Uterus (tissue), 4 donors: ENCODE results near the gene PDE4D. TPM values are rescaled to one million over a fixed set of nuclear protein-coding genes. Genes with fewer than 3 reads are reported as not detected.

Source experiments
- DNase-seq, 2 donors: peaks; one replicate each; pipeline ENCODE4 v3.0.0-alpha.2; 2019 to 2020
- H3K27ac ChIP-seq, 2 donors: fragments of 200-600 bp; sonication (generic); 1 replicate in 1 of 2; 2 replicates in 1 of 2; pipeline ENCODE4 v1.5.1; 2016 to 2018
- H3K27me3 ChIP-seq, 2 donors: fragments of 200-600 bp; sonication (generic); one replicate each; pipeline ENCODE4 v1.5.1; 2018 to 2019; ENCODE audit warnings: control low read depth in 1 of 2
- H3K36me3 ChIP-seq, 2 donors: fragments of 200-600 bp; sonication (generic); one replicate each; pipeline ENCODE4 v1.5.1; 2019; ENCODE audit warnings: control low read depth in 1 of 2
- H3K4me1 ChIP-seq, 2 donors: fragments of 200-600 bp; sonication (generic); one replicate each; pipeline ENCODE4 v1.5.1; 2018 to 2019; ENCODE audit warnings: control low read depth in 1 of 2
- H3K4me3 ChIP-seq, 2 donors: fragments of 200-600 bp; sonication (generic); 1 replicate in 1 of 2; 2 replicates in 1 of 2; pipeline ENCODE4 v1.5.1; 2018 to 2019; ENCODE audit warnings: mild to moderate bottlenecking in 1 of 2
- H3K9me3 ChIP-seq, 2 donors: fragments of 200-600 bp; sonication (generic); one replicate each; pipeline ENCODE4 v1.5.1; 2019; ENCODE audit warnings: control low read depth in 1 of 2
- POLR2A ChIP-seq, 2 donors: fragments of 450-650 bp; IDR thresholded peaks; one replicate each; pipeline ENCODE4 v1.6.1; 2016; ENCODE audit warnings: antibody characterized with exemption in 2 of 2, mild to moderate bottlenecking in 1 of 2, moderate library complexity in 1 of 2
- intact Hi-C: fragments of 100-400 bp; cut with DNase I; formaldehyde crosslinking; loops from one replicate; pipeline ENCODE4 v1.15.1; 2023; ENCODE audit warnings: low total_unique reads
- microRNA counts, 2 donors: library from miRNA; unstranded; fragments of <30 nt; microRNA quantifications; one replicate each; lab custom pipeline; 2016 to 2017
- microRNA-seq: library from miRNA; unstranded; fragments of <30 nt; microRNA quantifications from one replicate; pipeline ENCODE4, GENCODE V29; 2016; ENCODE audit warnings: borderline microRNAs expressed, borderline replicate concordance
- small RNA-seq: library from RNA; depleted of rRNA; stranded (forward); fragments of <200 nt; gene quantifications from one replicate; pipeline ENCODE3, GENCODE V24; 2016
- total RNA-seq, 4 donors: library from RNA; depleted of rRNA in 3 of 4; stranded (reverse); fragments of >200 nt in 3 of 4; gene quantifications; one replicate each; pipeline versions ENCODE4 v1.1.0 to v1.2.4, GENCODE V29; 2014 to 2023
- TF ChIP-seq, protein P1 (sequence below), 4 experiments: fragments of 200-600 bp in 2 of 4; fragments of 450-650 bp in 2 of 4; sonication (generic) in 2 of 4; IDR thresholded peaks; one replicate each; pipeline ENCODE4 v1.5.1; 2016 to 2019; ENCODE audit warnings: antibody characterized with exemption in 4 of 4, mild to moderate bottlenecking in 2 of 4, moderate library complexity in 1 of 4
- donor health status: DM: yes; HTN: yes; CAD: no.

Gene PDE4D
- total RNA-seq, 4 donors from 2014 or later = 27.1 to 77.0 (median 45.8) TPM

DNA sequence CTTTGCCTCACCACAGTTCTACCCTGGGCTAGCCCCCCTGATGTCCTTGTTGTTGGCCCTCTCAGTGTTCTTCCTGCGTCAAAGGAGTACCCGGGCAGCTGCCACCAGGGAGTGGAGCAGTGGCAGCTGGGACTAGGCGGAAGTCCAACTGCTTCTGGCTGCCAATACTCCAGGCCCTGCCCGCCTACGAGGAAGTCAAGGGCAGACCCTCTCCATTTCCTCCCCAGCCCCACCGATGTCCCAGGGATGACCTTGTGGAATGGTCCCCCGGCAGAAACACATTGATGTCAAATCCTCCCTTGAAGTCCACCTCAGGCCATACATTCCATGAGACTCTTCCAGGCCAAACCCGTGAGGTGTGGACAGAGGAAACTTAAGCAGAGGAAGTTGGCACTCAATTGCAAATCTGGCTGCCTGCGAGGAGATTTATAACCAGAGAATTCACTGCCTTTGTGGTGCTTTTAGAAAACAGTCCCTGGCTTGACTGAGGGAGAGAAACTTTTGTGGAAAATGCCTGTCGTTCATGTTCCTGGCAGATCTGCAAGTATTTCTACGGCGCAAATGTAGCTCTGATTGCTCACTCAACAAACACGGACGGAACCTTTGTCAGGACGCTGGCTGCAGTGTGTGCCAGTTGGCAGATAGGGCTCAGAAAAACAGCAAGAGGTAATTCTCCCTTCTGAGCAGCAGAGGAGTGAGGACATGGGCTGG lies 970.9 kb downstream of the PDE4D start:
- Histone ChIP-seq H3K27ac (peak overlapping the region; percentile 60 to 74), H3K9me3 (no peaks in the 10 kb centered on the region), H3K4me3 (no peak overlapping the region), H3K4me1 (peaks cover 0 to 7% of the 10 kb centered on the region in 2 donors), H3K36me3 (no peaks in the 10 kb centered on the region), H3K27me3 (no peaks in the 10 kb centered on the region)
- DNase-seq = peak; percentile 39 to 60
- TF ChIP-seq POLR2A (IDR thresholded peaks at IDR 0.05) = no peak
- TF ChIP-seq, protein P1, sequence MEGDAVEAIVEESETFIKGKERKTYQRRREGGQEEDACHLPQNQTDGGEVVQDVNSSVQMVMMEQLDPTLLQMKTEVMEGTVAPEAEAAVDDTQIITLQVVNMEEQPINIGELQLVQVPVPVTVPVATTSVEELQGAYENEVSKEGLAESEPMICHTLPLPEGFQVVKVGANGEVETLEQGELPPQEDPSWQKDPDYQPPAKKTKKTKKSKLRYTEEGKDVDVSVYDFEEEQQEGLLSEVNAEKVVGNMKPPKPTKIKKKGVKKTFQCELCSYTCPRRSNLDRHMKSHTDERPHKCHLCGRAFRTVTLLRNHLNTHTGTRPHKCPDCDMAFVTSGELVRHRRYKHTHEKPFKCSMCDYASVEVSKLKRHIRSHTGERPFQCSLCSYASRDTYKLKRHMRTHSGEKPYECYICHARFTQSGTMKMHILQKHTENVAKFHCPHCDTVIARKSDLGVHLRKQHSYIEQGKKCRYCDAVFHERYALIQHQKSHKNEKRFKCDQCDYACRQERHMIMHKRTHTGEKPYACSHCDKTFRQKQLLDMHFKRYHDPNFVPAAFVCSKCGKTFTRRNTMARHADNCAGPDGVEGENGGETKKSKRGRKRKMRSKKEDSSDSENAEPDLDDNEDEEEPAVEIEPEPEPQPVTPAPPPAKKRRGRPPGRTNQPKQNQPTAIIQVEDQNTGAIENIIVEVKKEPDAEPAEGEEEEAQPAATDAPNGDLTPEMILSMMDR (IDR thresholded peaks at IDR 0.05) = no peak
- intact Hi-C loops = no loop called here

- no peak for DNase-seq
- H3K27ac ChIP-seq = peak overlapping the region; percentile 40 to 74
- no peaks in the 10 kb centered on the region for H3K9me3 ChIP-seq
- intact Hi-C loops = no loop called here
- no peaks in the 10 kb centered on the region for H3K36me3 ChIP-seq
- TF ChIP-seq POLR2A (IDR thresholded peaks at IDR 0.05) = no peak
- TF ChIP-seq, protein P1 (IDR thresholded peaks at IDR 0.05) = no peak
- H3K4me3 ChIP-seq = no peak overlapping the region
- H3K27me3 ChIP-seq = no peaks in the 10 kb centered on the region
- H3K4me1 ChIP-seq = peaks cover 0 to 7% of the 10 kb centered on the region in 2 donors
Measured at GRCh38 chr5:58921159-58921558, 972.4 kb downstream of the PDE4D start.

- Histone ChIP-seq H3K27ac (no peak overlapping the region), H3K36me3 (no peaks in the 10 kb centered on the region), H3K4me3 (no peak overlapping the region), H3K27me3 (no peaks in the 10 kb centered on the region), H3K4me1 (peaks cover 0 to 7% of the 10 kb centered on the region in 2 donors), H3K9me3 (no peaks in the 10 kb centered on the region)
- no peak for DNase-seq
- no peak for TF ChIP-seq POLR2A (IDR thresholded peaks at IDR 0.05)
- TF ChIP-seq, protein P1 (IDR thresholded peaks at IDR 0.05) = no peak
- intact Hi-C loops = no loop called here
Measured at GRCh38 chr5:58919833-58920232, 973.7 kb downstream of the PDE4D start.

MicroRNA genes within 50 kb of the gene (microRNA counts, 767-probe panel; counts per million panel counts)
- microRNA hsa-miR-582-3p (lab: Ali Mortazavi, UCI) (0 counts per million in 2 donors), microRNA hsa-miR-582-5p (lab: Ali Mortazavi, UCI) (4,028 to 4,270 counts per million in 2 donors)

Small RNA genes lying within 50 kb of the gene (microRNA-seq; reads per million reads assigned to microRNA genes)
- gene MIR582 = 19.6 reads per million, percentile 30 among the genes with 10 or more reads in this experiment

Small RNA genes lying within 50 kb of the gene (small RNA-seq; reads per million reads assigned to genes)
- gene MIR582 = 1.7 reads per million, percentile 70 among the genes with 10 or more reads in this experiment
